OCI-LY3 (cell line): ENCODE measurements around the gene FBLL1.

Experiments used
- EZH2phosphoT487 ChIP-seq: fragments of 200-600 bp; shearing (Covaris generic); IDR thresholded peaks from 2 replicates; pipeline ENCODE4 v1.6.1; 2018; ENCODE audit warnings: antibody characterized with exemption, mixed run types, low read depth
- TF ChIP-seq, protein P1 (sequence below): fragments of 200-600, 300-600 bp; sonication (generic); IDR thresholded peaks from 2 replicates; pipeline ENCODE4 v1.5.1; 2014; ENCODE audit warnings: antibody characterized with exemption, low read length, low read depth

- TF ChIP-seq, protein P1, sequence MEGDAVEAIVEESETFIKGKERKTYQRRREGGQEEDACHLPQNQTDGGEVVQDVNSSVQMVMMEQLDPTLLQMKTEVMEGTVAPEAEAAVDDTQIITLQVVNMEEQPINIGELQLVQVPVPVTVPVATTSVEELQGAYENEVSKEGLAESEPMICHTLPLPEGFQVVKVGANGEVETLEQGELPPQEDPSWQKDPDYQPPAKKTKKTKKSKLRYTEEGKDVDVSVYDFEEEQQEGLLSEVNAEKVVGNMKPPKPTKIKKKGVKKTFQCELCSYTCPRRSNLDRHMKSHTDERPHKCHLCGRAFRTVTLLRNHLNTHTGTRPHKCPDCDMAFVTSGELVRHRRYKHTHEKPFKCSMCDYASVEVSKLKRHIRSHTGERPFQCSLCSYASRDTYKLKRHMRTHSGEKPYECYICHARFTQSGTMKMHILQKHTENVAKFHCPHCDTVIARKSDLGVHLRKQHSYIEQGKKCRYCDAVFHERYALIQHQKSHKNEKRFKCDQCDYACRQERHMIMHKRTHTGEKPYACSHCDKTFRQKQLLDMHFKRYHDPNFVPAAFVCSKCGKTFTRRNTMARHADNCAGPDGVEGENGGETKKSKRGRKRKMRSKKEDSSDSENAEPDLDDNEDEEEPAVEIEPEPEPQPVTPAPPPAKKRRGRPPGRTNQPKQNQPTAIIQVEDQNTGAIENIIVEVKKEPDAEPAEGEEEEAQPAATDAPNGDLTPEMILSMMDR, result no peak
- TF ChIP-seq EZH2phosphoT487, result no peak
Measured at GRCh38 chr5:168480601-168481000, 48.5 kb upstream of the FBLL1 start.
